GM23338 (cell line): ENCODE measurements around the gene KSR2. TPM values are rescaled to one million over a fixed set of nuclear protein-coding genes. Genes with fewer than 3 reads are reported as not detected.

Source experiments
- ATAC-seq: fragments of 200-7000 bp; cut with Tn5 transposase; 3 replicates; pipeline ENCODE4 v1.9.1; 2020
- DNase-seq: peaks from one replicate; pipeline ENCODE4 v3.0.0-alpha.2; 2015; ENCODE audit warnings: low spot score
- H2AFZ ChIP-seq: fragments of 200-600 bp; sonication (generic); 2 replicates; pipeline ENCODE4 v1.8.0; 2016; ENCODE audit warnings: antibody characterized with exemption, mild to moderate bottlenecking, moderate library complexity
- H3F3A ChIP-seq: fragments of 200-600 bp; sonication (generic); replicated peaks from 2 replicates; pipeline ENCODE4 v1.8.0; 2017; ENCODE audit warnings: antibody characterized with exemption, mixed run types, low read depth
- H3K27ac ChIP-seq: fragments of 200-600 bp; sonication (generic); 2 replicates; pipeline ENCODE4 v1.6.1; 2016; ENCODE audit warnings: low read depth
- H3K27me3 ChIP-seq: fragments of 200-600 bp; sonication (generic); 2 replicates; pipeline ENCODE4 v1.8.0; 2016; ENCODE audit warnings: mild to moderate bottlenecking, mixed run types, moderate library complexity; ENCODE audit not compliant: insufficient read depth
- H3K36me3 ChIP-seq: fragments of 200-600 bp; sonication (generic); 2 replicates; pipeline ENCODE4 v1.8.0; 2016; ENCODE audit warnings: mild to moderate bottlenecking; ENCODE audit not compliant: insufficient read depth
- H3K4me1 ChIP-seq: fragments of 200-600 bp; sonication (generic); 2 replicates; pipeline ENCODE4 v1.8.0; 2016; ENCODE audit warnings: mild to moderate bottlenecking, moderate library complexity; ENCODE audit not compliant: insufficient read depth
- H3K4me2 ChIP-seq: fragments of 200-600 bp; sonication (generic); 2 replicates; pipeline ENCODE4 v1.7.1; 2017; ENCODE audit warnings: mixed run types
- H3K4me3 ChIP-seq: fragments of 200-600 bp; sonication (generic); 2 replicates; pipeline ENCODE4 v1.6.1; 2016; ENCODE audit warnings: mixed run types
- H3K79me2 ChIP-seq: fragments of 200-600 bp; sonication (generic); replicated peaks from 2 replicates; pipeline ENCODE4 v1.8.0; 2017; ENCODE audit warnings: mild to moderate bottlenecking; ENCODE audit not compliant: insufficient read depth
- H3K9me2 ChIP-seq: fragments of 200-600 bp; sonication (generic); 2 replicates; pipeline ENCODE4 v1.8.0; 2017; ENCODE audit not compliant: insufficient read depth
- H4K20me1 ChIP-seq: fragments of 200-600 bp; sonication (generic); replicated peaks from 2 replicates; pipeline ENCODE4 v1.8.0; 2017; ENCODE audit warnings: mild to moderate bottlenecking; ENCODE audit not compliant: insufficient read depth
- H3K27ac Mint-ChIP-seq: 2 replicates; pipeline ENCODE4 v1.8.0; 2020; ENCODE audit warnings: inconsistent platforms, mild to moderate bottlenecking, moderate library complexity, mixed read lengths
- H3K27me3 Mint-ChIP-seq: 3 replicates; pipeline ENCODE4 v1.8.0; 2022; ENCODE audit warnings: low read depth, mild to moderate bottlenecking, moderate library complexity, mixed read lengths, inconsistent platforms; ENCODE audit not compliant: insufficient read depth, poor library complexity
- H3K36me3 Mint-ChIP-seq: 3 replicates; pipeline ENCODE4 v1.8.0; 2021; ENCODE audit warnings: low read depth, mild to moderate bottlenecking, inconsistent platforms, moderate library complexity, mixed read lengths
- H3K4me1 Mint-ChIP-seq: 3 replicates; pipeline ENCODE4 v1.8.0; 2020; ENCODE audit warnings: mild to moderate bottlenecking, inconsistent platforms, mixed read lengths
- H3K4me3 Mint-ChIP-seq: 3 replicates; pipeline ENCODE4 v1.8.0; 2021; ENCODE audit warnings: moderate library complexity, mild to moderate bottlenecking, inconsistent platforms, mixed read lengths
- H3K9me3 Mint-ChIP-seq: 3 replicates; pipeline ENCODE4 v1.8.0; 2020; ENCODE audit warnings: moderate library complexity, mild to moderate bottlenecking, inconsistent platforms, mixed read lengths
- ETS1 ChIP-seq: IDR thresholded peaks from 2 replicates; pipeline ENCODE4 v1.6.1; 2016; ENCODE audit warnings: antibody characterized with exemption
- EZH2 ChIP-seq: fragments of 200-600 bp; sonication (generic); IDR thresholded peaks from one replicate; pipeline ENCODE4 v1.8.0; 2017; ENCODE audit warnings: antibody characterized with exemption, mild to moderate bottlenecking, low read depth; ENCODE audit not compliant: unreplicated experiment
- JUNB ChIP-seq: IDR thresholded peaks from one replicate; pipeline ENCODE4 v1.6.1; 2016; ENCODE audit warnings: antibody characterized with exemption; ENCODE audit not compliant: unreplicated experiment
- NANOG ChIP-seq: IDR thresholded peaks from 2 replicates; pipeline ENCODE4 v1.6.1; 2016; ENCODE audit warnings: antibody characterized with exemption, borderline replicate concordance
- POLR2AphosphoS5 ChIP-seq: IDR thresholded peaks from 2 replicates; pipeline ENCODE4 v1.6.1; 2016; ENCODE audit warnings: antibody characterized with exemption, low read depth
- STAT1 ChIP-seq: IDR thresholded peaks from one replicate; pipeline ENCODE4 v1.6.1; 2016; ENCODE audit warnings: antibody characterized with exemption; ENCODE audit not compliant: unreplicated experiment
- ZNF331 ChIP-seq: fragments of 250-450 bp; sonication (Bioruptor Pico); IDR thresholded peaks from 2 replicates; pipeline ENCODE4 v1.5.0; 2020; ENCODE audit warnings: low read depth, mild to moderate bottlenecking, moderate library complexity
- polyA plus RNA-seq: library from polyadenylated mRNA; unstranded; fragments of >200 nt; fragmentation: Nextera tagmentation; extraction: Ambion mirVana; gene quantifications from 2 replicates; pipeline ENCODE4 v1.2.1, GENCODE V29; 2016
- total RNA-seq: library from RNA; depleted of rRNA; stranded (reverse); fragments of >200 nt; shearing (Covaris generic); gene quantifications from 2 replicates; pipeline ENCODE4 v1.2.3, GENCODE V29; 2014
- TF ChIP-seq, protein P1 (sequence below), 2 experiments: fragments of 200-600 bp in 1 of 2; sonication (generic) in 1 of 2; conservative IDR thresholded peaks; 2 replicates each; pipeline versions ENCODE4 v1.5.1 to v1.6.1; 2016 to 2017; ENCODE audit warnings: antibody characterized with exemption in 2 of 2, low read depth in 2 of 2, mild to moderate bottlenecking in 2 of 2, moderate library complexity in 1 of 2
- TF ChIP-seq, protein P2 (sequence below): IDR thresholded peaks from one replicate; pipeline ENCODE4 v1.6.1; 2018; ENCODE audit warnings: antibody characterized with exemption; ENCODE audit not compliant: unreplicated experiment

Gene KSR2
- total and polyA plus RNA-seq, 2 experiments from 2014 or later, result 1.1 to 2.7 TPM

DNA sequence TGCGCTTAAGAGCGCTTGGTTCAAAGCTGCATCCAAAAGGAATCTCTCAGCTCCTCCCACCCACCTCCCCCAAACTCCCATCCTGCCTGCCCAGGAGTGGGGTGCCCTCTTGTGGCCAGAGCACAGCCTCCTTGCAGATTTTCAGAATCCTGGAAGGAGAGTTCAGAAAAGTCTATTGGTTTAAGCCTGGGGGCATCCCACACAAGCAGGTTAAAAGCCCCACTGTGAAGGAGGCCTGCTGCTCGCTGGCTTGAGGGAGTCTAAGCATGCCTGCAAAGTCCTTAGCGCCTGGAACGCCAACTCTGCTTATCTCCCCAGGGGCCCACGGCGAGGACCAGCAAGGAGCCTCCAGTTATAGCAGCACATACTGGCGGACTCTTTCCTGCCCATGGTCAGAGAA, 297.1 kb downstream of the KSR2 start:
- Histone ChIP-seq H3K27me3 (no peaks in the 10 kb centered on the region), H3K4me2 (0 out of 2 replicates have a peak overlapping the region, but pooled peaks have one; percentile 35), H3K4me3 (no peak overlapping the region), H3F3A (no peaks in the 10 kb centered on the region), H3K36me3 (no peaks in the 10 kb centered on the region), H3K27ac (no peak overlapping the region), H4K20me1 (no peaks in the 10 kb centered on the region), H2AFZ (no peak overlapping the region), H3K4me1 (no peaks in the 10 kb centered on the region; the same call in 1 of the 2 replicates), H3K79me2 (no peaks in the 10 kb centered on the region), H3K9me2 (0 out of 2 replicates have a peak, but pooled peaks cover 2% of the 10 kb centered on the region)
- Mint-ChIP-seq H3K9me3 (no peaks in the 10 kb centered on the region; the same call in 2 of the 3 replicates), H3K4me1 (peaks cover 6% of the 10 kb centered on the region), H3K27me3 (no peaks in the 10 kb centered on the region), H3K27ac (no peak overlapping the region), H3K4me3 (no peak overlapping the region), H3K36me3 (no peaks in the 10 kb centered on the region)
- no peak for TF ChIP-seq STAT1
- TF ChIP-seq, protein P1, sequence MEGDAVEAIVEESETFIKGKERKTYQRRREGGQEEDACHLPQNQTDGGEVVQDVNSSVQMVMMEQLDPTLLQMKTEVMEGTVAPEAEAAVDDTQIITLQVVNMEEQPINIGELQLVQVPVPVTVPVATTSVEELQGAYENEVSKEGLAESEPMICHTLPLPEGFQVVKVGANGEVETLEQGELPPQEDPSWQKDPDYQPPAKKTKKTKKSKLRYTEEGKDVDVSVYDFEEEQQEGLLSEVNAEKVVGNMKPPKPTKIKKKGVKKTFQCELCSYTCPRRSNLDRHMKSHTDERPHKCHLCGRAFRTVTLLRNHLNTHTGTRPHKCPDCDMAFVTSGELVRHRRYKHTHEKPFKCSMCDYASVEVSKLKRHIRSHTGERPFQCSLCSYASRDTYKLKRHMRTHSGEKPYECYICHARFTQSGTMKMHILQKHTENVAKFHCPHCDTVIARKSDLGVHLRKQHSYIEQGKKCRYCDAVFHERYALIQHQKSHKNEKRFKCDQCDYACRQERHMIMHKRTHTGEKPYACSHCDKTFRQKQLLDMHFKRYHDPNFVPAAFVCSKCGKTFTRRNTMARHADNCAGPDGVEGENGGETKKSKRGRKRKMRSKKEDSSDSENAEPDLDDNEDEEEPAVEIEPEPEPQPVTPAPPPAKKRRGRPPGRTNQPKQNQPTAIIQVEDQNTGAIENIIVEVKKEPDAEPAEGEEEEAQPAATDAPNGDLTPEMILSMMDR (conservative IDR thresholded peaks at IDR 0.05; ENCODE audit: low read depth in 2 of 2), result peak; percentile 93 to 97
- ATAC-seq, result peak; percentile 97
- peak; percentile 91 for DNase-seq

- H3K27me3 ChIP-seq, result no peaks in the 10 kb centered on the region
- H3K27ac ChIP-seq, result no peak overlapping the region
- no peak overlapping the region for H2AFZ ChIP-seq
- no peaks in the 10 kb centered on the region for H3K36me3 ChIP-seq
- no peak overlapping the region for H3K27ac Mint-ChIP-seq
- H3K4me2 ChIP-seq, result no peak overlapping the region
- 0 out of 2 replicates have a peak, but pooled peaks cover 2% of the 10 kb centered on the region for H3K9me2 ChIP-seq
- H3K4me3 Mint-ChIP-seq, result no peak overlapping the region
- no peak overlapping the region for H3K4me3 ChIP-seq
- no peak for DNase-seq
- no peaks in the 10 kb centered on the region for H3F3A ChIP-seq
- H3K79me2 ChIP-seq, result no peaks in the 10 kb centered on the region
- no peak for TF ChIP-seq STAT1
- no peak for TF ChIP-seq ZNF331 (CRISPR knock-in tag)
- no peak for TF ChIP-seq ETS1
- no peak for TF ChIP-seq JUNB
- TF ChIP-seq EZH2, result no peak
- H4K20me1 ChIP-seq, result no peaks in the 10 kb centered on the region
- H3K4me1 Mint-ChIP-seq, result no peaks in the 10 kb centered on the region
- H3K9me3 Mint-ChIP-seq, result no peaks in the 10 kb centered on the region
- H3K27me3 Mint-ChIP-seq, result peaks cover 3% of the 10 kb centered on the region
- ATAC-seq, result no peak
- no peaks in the 10 kb centered on the region for H3K4me1 ChIP-seq
- no peaks in the 10 kb centered on the region for H3K36me3 Mint-ChIP-seq
Observed at GRCh38 chr12:117664169-117664568, 304.6 kb downstream of the KSR2 start.

DNA sequence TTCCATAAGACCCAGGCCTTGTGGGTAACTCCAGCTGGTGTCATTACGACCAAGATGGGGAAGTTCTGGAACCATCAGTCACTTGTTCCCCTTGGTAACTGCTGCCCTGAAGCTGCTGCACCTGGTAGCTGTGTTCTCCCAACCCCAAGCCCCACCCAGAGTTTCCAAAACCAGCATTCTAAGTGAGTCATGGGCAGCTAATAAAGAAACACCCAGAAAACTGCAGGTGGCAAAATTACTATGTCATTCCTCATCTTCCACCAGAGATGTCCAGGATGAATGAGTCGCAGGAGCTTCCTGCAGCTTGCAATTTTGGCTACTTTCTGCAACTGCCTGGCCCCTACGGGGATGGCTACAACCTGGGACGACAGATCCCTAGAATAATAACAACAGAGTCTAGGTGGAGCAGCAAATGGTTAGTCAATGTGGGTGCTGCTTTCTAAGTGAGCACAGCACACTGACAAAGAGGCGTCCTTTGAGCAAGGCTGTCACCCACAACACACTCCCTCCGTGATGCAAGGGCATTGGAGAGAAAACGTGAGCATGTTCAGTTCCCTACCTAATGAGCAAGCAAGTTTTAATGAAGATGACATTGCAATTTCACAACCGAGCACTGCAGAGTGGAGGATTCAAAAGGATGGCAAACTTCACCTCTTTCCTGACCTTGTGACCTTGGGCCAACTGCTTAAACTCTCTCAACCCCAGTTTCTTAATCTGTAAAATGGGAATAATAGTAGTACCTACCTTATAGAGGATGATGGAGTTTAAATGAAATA, 306.0 kb downstream of the KSR2 start:
- ATAC-seq (no peak), DNase-seq (no peak)
- H3K27ac Mint-ChIP-seq, result no peak overlapping the region
- no peaks in the 10 kb centered on the region for H3K9me3 Mint-ChIP-seq
- no peak overlapping the region for H3K4me3 Mint-ChIP-seq
- no peaks in the 10 kb centered on the region for H3F3A ChIP-seq
- no peak overlapping the region for H2AFZ ChIP-seq
- no peaks in the 10 kb centered on the region for H3K4me1 Mint-ChIP-seq
- H3K9me2 ChIP-seq, result 0 out of 2 replicates have a peak, but pooled peaks cover under 1% of the 10 kb centered on the region
- H3K4me3 ChIP-seq, result no peak overlapping the region
- no peaks in the 10 kb centered on the region for H3K79me2 ChIP-seq
- no peak overlapping the region for H3K27ac ChIP-seq
- no peak overlapping the region for H3K4me2 ChIP-seq
- peaks cover 3% of the 10 kb centered on the region for H3K27me3 Mint-ChIP-seq
- H3K4me1 ChIP-seq, result no peaks in the 10 kb centered on the region
- H3K36me3 Mint-ChIP-seq, result no peaks in the 10 kb centered on the region
- H3K27me3 ChIP-seq, result no peaks in the 10 kb centered on the region
- no peaks in the 10 kb centered on the region for H3K36me3 ChIP-seq
- no peaks in the 10 kb centered on the region for H4K20me1 ChIP-seq
- TF ChIP-seq, protein P2, sequence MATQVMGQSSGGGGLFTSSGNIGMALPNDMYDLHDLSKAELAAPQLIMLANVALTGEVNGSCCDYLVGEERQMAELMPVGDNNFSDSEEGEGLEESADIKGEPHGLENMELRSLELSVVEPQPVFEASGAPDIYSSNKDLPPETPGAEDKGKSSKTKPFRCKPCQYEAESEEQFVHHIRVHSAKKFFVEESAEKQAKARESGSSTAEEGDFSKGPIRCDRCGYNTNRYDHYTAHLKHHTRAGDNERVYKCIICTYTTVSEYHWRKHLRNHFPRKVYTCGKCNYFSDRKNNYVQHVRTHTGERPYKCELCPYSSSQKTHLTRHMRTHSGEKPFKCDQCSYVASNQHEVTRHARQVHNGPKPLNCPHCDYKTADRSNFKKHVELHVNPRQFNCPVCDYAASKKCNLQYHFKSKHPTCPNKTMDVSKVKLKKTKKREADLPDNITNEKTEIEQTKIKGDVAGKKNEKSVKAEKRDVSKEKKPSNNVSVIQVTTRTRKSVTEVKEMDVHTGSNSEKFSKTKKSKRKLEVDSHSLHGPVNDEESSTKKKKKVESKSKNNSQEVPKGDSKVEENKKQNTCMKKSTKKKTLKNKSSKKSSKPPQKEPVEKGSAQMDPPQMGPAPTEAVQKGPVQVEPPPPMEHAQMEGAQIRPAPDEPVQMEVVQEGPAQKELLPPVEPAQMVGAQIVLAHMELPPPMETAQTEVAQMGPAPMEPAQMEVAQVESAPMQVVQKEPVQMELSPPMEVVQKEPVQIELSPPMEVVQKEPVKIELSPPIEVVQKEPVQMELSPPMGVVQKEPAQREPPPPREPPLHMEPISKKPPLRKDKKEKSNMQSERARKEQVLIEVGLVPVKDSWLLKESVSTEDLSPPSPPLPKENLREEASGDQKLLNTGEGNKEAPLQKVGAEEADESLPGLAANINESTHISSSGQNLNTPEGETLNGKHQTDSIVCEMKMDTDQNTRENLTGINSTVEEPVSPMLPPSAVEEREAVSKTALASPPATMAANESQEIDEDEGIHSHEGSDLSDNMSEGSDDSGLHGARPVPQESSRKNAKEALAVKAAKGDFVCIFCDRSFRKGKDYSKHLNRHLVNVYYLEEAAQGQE, result no peak
- TF ChIP-seq NANOG (no peak), POLR2AphosphoS5 (no peak), JUNB (no peak), ZNF331 (CRISPR knock-in tag) (no peak)
- TF ChIP-seq, protein P1 (conservative IDR thresholded peaks at IDR 0.05; ENCODE audit: low read depth in 2 of 2), result no peak
